ENCODE measurements around the gene C4B. TPM values are rescaled to one million over a fixed set of nuclear protein-coding genes. Genes with fewer than 3 reads are reported as not detected.
A peak's percentile ranks its signal among the peaks of the same experiment; 100 is the strongest.
"Not testable (repeated sequence)": the region's sequence is repeated elsewhere in the genome, so short reads cannot be mapped to it uniquely, and the experiment has no call there.

Gene C4B
- total RNA-seq, 1 experiment from 2014 or later: 8.8 TPM

- ATAC-seq; in situ Hi-C loops (cut with HindIII; ENCODE audit: low pct_unique_long_range_greater_than_20kb, low sequenced_read_pairs); H3K9me3 ChIP-seq (ENCODE audit: control insufficient read depth, insufficient read depth, low read depth, low read length); H3K27me3 ChIP-seq (ENCODE audit: control insufficient read depth, insufficient read depth, low read length); H3K27ac ChIP-seq (ENCODE audit: low read length); H3K4me3 ChIP-seq (ENCODE audit: low read depth in 2 of 2, low read length in 2 of 2); H3K36me3 ChIP-seq (ENCODE audit: control insufficient read depth, insufficient read depth, low read length); intact Hi-C loops (cut with micrococcal nuclease; ENCODE audit: unreplicated experiment); H3K4me1 ChIP-seq (ENCODE audit: control insufficient read depth, insufficient read depth, low read length); POLR2A ChIA-PET; CTCF ChIA-PET; BruUV-seq (replicated peaks); DNase-seq (ENCODE audit: low read depth, low spot score): not testable (repeated sequence)
These were observed 32.9 kb upstream of the C4B start, which contains the start of gene C4A for GRCh38 chr6:31981744-31982143. Gene C4A (plus strand): TSS chr6:31982057. CDS start chr6:31982108, 51 bp downstream.

GRCh38 chr6:31989363-31989762 lies 25.2 kb upstream of the C4B start:
- BruUV-seq (replicated peaks); intact Hi-C loops (cut with micrococcal nuclease; ENCODE audit: unreplicated experiment): not testable (repeated sequence)

DNA sequence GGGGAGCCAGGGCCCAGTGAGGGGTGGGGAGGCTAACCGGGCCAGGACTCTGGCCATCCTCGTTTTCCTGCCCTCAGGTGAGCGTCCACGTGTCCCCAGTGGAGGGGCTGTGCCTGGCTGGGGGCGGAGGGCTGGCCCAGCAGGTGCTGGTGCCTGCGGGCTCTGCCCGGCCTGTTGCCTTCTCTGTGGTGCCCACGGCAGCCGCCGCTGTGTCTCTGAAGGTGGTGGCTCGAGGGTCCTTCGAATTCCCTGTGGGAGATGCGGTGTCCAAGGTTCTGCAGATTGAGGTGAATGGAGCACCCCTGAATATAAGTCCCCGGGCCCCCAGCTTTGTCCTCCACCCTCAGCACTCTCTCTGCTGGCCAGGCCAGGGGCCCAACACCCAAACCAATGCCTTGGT lies 20.2 kb upstream of the C4B start:
- H3K4me3 ChIP-seq (ENCODE audit: low read depth in 2 of 2, low read length in 2 of 2); CTCF ChIA-PET; H3K27me3 ChIP-seq (ENCODE audit: control insufficient read depth, insufficient read depth, low read length); in situ Hi-C loops (cut with HindIII; ENCODE audit: low pct_unique_long_range_greater_than_20kb, low sequenced_read_pairs); BruUV-seq (replicated peaks); H3K27ac ChIP-seq (ENCODE audit: low read length); ATAC-seq; DNase-seq (ENCODE audit: low read depth, low spot score); H3K36me3 ChIP-seq (ENCODE audit: control insufficient read depth, insufficient read depth, low read length); H3K9me3 ChIP-seq (ENCODE audit: control insufficient read depth, insufficient read depth, low read depth, low read length); POLR2A ChIA-PET; intact Hi-C loops (cut with micrococcal nuclease; ENCODE audit: unreplicated experiment); H3K4me1 ChIP-seq (ENCODE audit: control insufficient read depth, insufficient read depth, low read length): not testable (repeated sequence)

More at GRCh38 chr6:31989363-31989762, 25.2 kb upstream of the C4B start:
- H3K27ac ChIP-seq (ENCODE audit: low read length); in situ Hi-C loops (cut with HindIII; ENCODE audit: low pct_unique_long_range_greater_than_20kb, low sequenced_read_pairs); DNase-seq (ENCODE audit: low read depth, low spot score); POLR2A ChIA-PET; H3K4me1 ChIP-seq (ENCODE audit: control insufficient read depth, insufficient read depth, low read length); H3K36me3 ChIP-seq (ENCODE audit: control insufficient read depth, insufficient read depth, low read length); H3K9me3 ChIP-seq (ENCODE audit: control insufficient read depth, insufficient read depth, low read depth, low read length); H3K4me3 ChIP-seq (ENCODE audit: low read depth in 2 of 2, low read length in 2 of 2); CTCF ChIA-PET; H3K27me3 ChIP-seq (ENCODE audit: control insufficient read depth, insufficient read depth, low read length): not testable (repeated sequence)
- peak; percentile 80 for ATAC-seq

DNA sequence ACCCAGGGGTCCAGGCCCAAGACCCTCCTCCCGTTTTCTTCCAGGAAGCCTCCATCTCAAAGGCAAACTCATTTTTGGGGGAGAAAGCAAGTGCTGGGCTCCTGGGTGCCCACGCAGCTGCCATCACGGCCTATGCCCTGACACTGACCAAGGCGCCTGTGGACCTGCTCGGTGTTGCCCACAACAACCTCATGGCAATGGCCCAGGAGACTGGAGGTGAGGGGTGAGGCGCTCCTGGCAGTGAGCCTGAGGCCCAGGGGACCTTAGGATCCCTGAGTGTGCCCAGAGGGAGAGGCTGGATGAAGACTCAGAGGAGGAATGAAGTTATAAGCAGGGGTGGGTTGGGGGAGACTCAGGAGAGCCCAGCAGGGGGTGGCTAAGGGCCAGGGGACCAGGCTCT lies 18.2 kb upstream of the C4B start:
- H3K9me3 ChIP-seq (ENCODE audit: control insufficient read depth, insufficient read depth, low read depth, low read length); in situ Hi-C loops (cut with HindIII; ENCODE audit: low pct_unique_long_range_greater_than_20kb, low sequenced_read_pairs); DNase-seq (ENCODE audit: low read depth, low spot score); CTCF ChIA-PET; POLR2A ChIA-PET; H3K36me3 ChIP-seq (ENCODE audit: control insufficient read depth, insufficient read depth, low read length); BruUV-seq (replicated peaks); ATAC-seq; H3K27me3 ChIP-seq (ENCODE audit: control insufficient read depth, insufficient read depth, low read length); H3K4me3 ChIP-seq (ENCODE audit: low read depth in 2 of 2, low read length in 2 of 2); H3K27ac ChIP-seq (ENCODE audit: low read length); intact Hi-C loops (cut with micrococcal nuclease; ENCODE audit: unreplicated experiment); H3K4me1 ChIP-seq (ENCODE audit: control insufficient read depth, insufficient read depth, low read length): not testable (repeated sequence)

GRCh38 chr6:32002546-32003268 lies 11.9 kb upstream of the C4B start:
- POLR2A ChIA-PET; H3K4me1 ChIP-seq (ENCODE audit: control insufficient read depth, insufficient read depth, low read length); H3K9me3 ChIP-seq (ENCODE audit: control insufficient read depth, insufficient read depth, low read depth, low read length); H3K27me3 ChIP-seq (ENCODE audit: control insufficient read depth, insufficient read depth, low read length); CTCF ChIA-PET; ATAC-seq; H3K36me3 ChIP-seq (ENCODE audit: control insufficient read depth, insufficient read depth, low read length); in situ Hi-C loops (cut with HindIII; ENCODE audit: low pct_unique_long_range_greater_than_20kb, low sequenced_read_pairs); H3K4me3 ChIP-seq (ENCODE audit: low read depth in 2 of 2, low read length in 2 of 2); DNase-seq (ENCODE audit: low read depth, low spot score); BruUV-seq (replicated peaks); H3K27ac ChIP-seq (ENCODE audit: low read length); intact Hi-C loops (cut with micrococcal nuclease; ENCODE audit: unreplicated experiment): not testable (repeated sequence)

DNA sequence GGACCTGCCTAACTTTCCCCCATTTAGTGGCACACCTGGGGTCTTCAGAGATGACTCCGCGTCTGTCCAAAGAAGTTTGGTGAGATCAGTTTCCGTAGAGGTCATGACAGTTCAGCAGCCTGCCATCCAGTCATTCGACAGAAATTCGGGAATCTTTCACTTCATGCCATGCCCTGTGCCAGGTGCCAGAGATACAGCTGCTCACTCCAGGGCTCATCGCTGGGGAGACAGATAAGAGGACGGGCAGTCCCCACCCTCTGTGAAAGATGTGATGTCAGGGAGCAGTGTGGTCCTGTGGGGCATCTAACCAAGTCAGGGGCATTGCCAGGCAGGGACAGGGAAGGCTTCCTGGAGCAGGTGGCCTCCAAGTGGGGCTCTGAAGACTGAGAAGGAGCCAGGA lies 11.3 kb upstream of the C4B start:
- POLR2A ChIA-PET; ATAC-seq; H3K4me3 ChIP-seq (ENCODE audit: low read depth in 2 of 2, low read length in 2 of 2); intact Hi-C loops (cut with micrococcal nuclease; ENCODE audit: unreplicated experiment); H3K27me3 ChIP-seq (ENCODE audit: control insufficient read depth, insufficient read depth, low read length); H3K36me3 ChIP-seq (ENCODE audit: control insufficient read depth, insufficient read depth, low read length); H3K4me1 ChIP-seq (ENCODE audit: control insufficient read depth, insufficient read depth, low read length); in situ Hi-C loops (cut with HindIII; ENCODE audit: low pct_unique_long_range_greater_than_20kb, low sequenced_read_pairs); BruUV-seq (replicated peaks); H3K9me3 ChIP-seq (ENCODE audit: control insufficient read depth, insufficient read depth, low read depth, low read length); H3K27ac ChIP-seq (ENCODE audit: low read length); DNase-seq (ENCODE audit: low read depth, low spot score); CTCF ChIA-PET: not testable (repeated sequence)

GRCh38 chr6:32004393-32004792 lies 10.2 kb upstream of the C4B start:
- H3K27me3 ChIP-seq (ENCODE audit: control insufficient read depth, insufficient read depth, low read length); H3K27ac ChIP-seq (ENCODE audit: low read length); POLR2A ChIA-PET; H3K4me3 ChIP-seq (ENCODE audit: low read depth in 2 of 2, low read length in 2 of 2); DNase-seq (ENCODE audit: low read depth, low spot score); H3K36me3 ChIP-seq (ENCODE audit: control insufficient read depth, insufficient read depth, low read length); CTCF ChIA-PET; H3K9me3 ChIP-seq (ENCODE audit: control insufficient read depth, insufficient read depth, low read depth, low read length); in situ Hi-C loops (cut with HindIII; ENCODE audit: low pct_unique_long_range_greater_than_20kb, low sequenced_read_pairs); intact Hi-C loops (cut with micrococcal nuclease; ENCODE audit: unreplicated experiment); BruUV-seq (replicated peaks); ATAC-seq; H3K4me1 ChIP-seq (ENCODE audit: control insufficient read depth, insufficient read depth, low read length): not testable (repeated sequence)
